ENCODE measurements around the gene DDAH1.

Gene DDAH1

GRCh38 chr1:85274969-85275453 is 189.9 kb downstream of the DDAH1 start:
- DNase-seq (ENCODE audit: low read depth), result peak; percentile 64

- no peak for DNase-seq (ENCODE audit: low read depth)
Observed at GRCh38 chr1:85273397-85273796, 191.6 kb downstream of the DDAH1 start.

GRCh38 chr1:85268801-85269585 is 196.0 kb downstream of the DDAH1 start:
- no peak for DNase-seq (ENCODE audit: low read depth)
